ENCODE data around the gene EXT2. TPM values are rescaled to one million over a fixed set of nuclear protein-coding genes. Genes with fewer than 3 reads are reported as not detected.
A peak's percentile ranks its signal among the peaks of the same experiment; 100 is the strongest.

The EXT2 gene
- 10 to 100 TPM; 23.3 to 24.3 TPM for total RNA-seq

- peak; percentile 87 to 90 for DNase-seq (ENCODE audit: low spot score in 2 of 2)
- Mint-ChIP-seq H3K27ac (peak within 1 kb of the TSS; percentile 52 to 80), H3K9me3 (no peaks in the 10 kb centered on the region), H3K36me3 (peaks cover 0 to 5% of the 10 kb centered on the region in 2 donors)
- ATAC-seq: peak; percentile 93
Observed at GRCh38 chr11:44095506-44096359, at the start of gene EXT2. TSS of gene EXT2 (plus strand) at chr11:44095678. CDS start at chr11:44107713, 12,035 bp downstream.

- Mint-ChIP-seq H3K36me3 (no peaks in the 10 kb centered on the region), H3K27ac (no peak overlapping the region), H3K9me3 (peaks cover 4% of the 10 kb centered on the region in 2 donors)
- DNase-seq (ENCODE audit: low spot score in 2 of 2) (no peak), ATAC-seq (no peak)
Observed at GRCh38 chr11:44046182-44046581, 49.3 kb upstream of the EXT2 start.

- H3K27ac Mint-ChIP-seq: no peak overlapping the region
- no peaks in the 10 kb centered on the region for H3K9me3 Mint-ChIP-seq
- DNase-seq (ENCODE audit: low spot score in 2 of 2): no peak
- no peak for ATAC-seq
- no peaks in the 10 kb centered on the region for H3K36me3 Mint-ChIP-seq
Observed at GRCh38 chr11:44047298-44047697, 48.2 kb upstream of the EXT2 start.

GRCh38 chr11:44047931-44048431, 47.5 kb upstream of the EXT2 start, which contains the start of gene ACCSL:
TSS of gene ACCSL (plus strand) at chr11:44047981. CDS start at chr11:44048037, 56 bp downstream.
- DNase-seq (ENCODE audit: low spot score in 2 of 2) (no peak), ATAC-seq (no peak)
- H3K27ac Mint-ChIP-seq: no peak within 1 kb of the TSS
- no peaks in the 10 kb centered on the region for H3K36me3 Mint-ChIP-seq
- no peaks in the 10 kb centered on the region for H3K9me3 Mint-ChIP-seq

GRCh38 chr11:44049832-44050231, 45.6 kb upstream of the EXT2 start:
- Mint-ChIP-seq H3K36me3 (no peaks in the 10 kb centered on the region), H3K9me3 (no peaks in the 10 kb centered on the region), H3K27ac (no peak overlapping the region)
- DNase-seq (ENCODE audit: low spot score in 2 of 2) (no peak), ATAC-seq (no peak)

GRCh38 chr11:44051171-44051570, 44.3 kb upstream of the EXT2 start:
- DNase-seq (ENCODE audit: low spot score in 2 of 2): no peak
- Mint-ChIP-seq H3K36me3 (no peaks in the 10 kb centered on the region), H3K27ac (no peak overlapping the region), H3K9me3 (no peaks in the 10 kb centered on the region)
- no peak for ATAC-seq

GRCh38 chr11:44057340-44057739, 38.1 kb upstream of the EXT2 start:
- H3K36me3 Mint-ChIP-seq: no peaks in the 10 kb centered on the region
- ATAC-seq (no peak), DNase-seq (ENCODE audit: low spot score in 2 of 2) (no peak)
- H3K9me3 Mint-ChIP-seq: no peaks in the 10 kb centered on the region
- no peak overlapping the region for H3K27ac Mint-ChIP-seq

GRCh38 chr11:44058275-44058674, 37.2 kb upstream of the EXT2 start:
- DNase-seq (ENCODE audit: low spot score in 2 of 2) (no peak), ATAC-seq (no peak)
- Mint-ChIP-seq H3K9me3 (no peaks in the 10 kb centered on the region), H3K36me3 (no peaks in the 10 kb centered on the region), H3K27ac (no peak overlapping the region)

- H3K27ac Mint-ChIP-seq: peak overlapping the region; percentile 92 to 93
- DNase-seq (ENCODE audit: low spot score in 2 of 2) (no peak), ATAC-seq (no peak)
- H3K9me3 Mint-ChIP-seq: no peaks in the 10 kb centered on the region
- peaks cover 0 to 5% of the 10 kb centered on the region in 2 donors for H3K36me3 Mint-ChIP-seq
Observed at GRCh38 chr11:44065161-44065661, 30.3 kb upstream of the EXT2 start.

- DNase-seq (ENCODE audit: low spot score in 2 of 2): peak; percentile 87
- peak; percentile 95 to 96 for ATAC-seq
- Mint-ChIP-seq H3K27ac (peak within 1 kb of the TSS; percentile 92 to 93), H3K36me3 (peaks cover 0 to 5% of the 10 kb centered on the region in 2 donors), H3K9me3 (no peaks in the 10 kb centered on the region)
Observed at GRCh38 chr11:44065841-44066731, 29.4 kb upstream of the EXT2 start, which contains the start of gene ACCS. TSS of gene ACCS (plus strand) at chr11:44066270. CDS start at chr11:44067628, 1,358 bp downstream.

GRCh38 chr11:44066732-44067141, 28.7 kb upstream of the EXT2 start:
- ATAC-seq (no peak), DNase-seq (ENCODE audit: low spot score in 2 of 2) (no peak)
- peak overlapping the region; percentile 92 to 93 for H3K27ac Mint-ChIP-seq
- no peaks in the 10 kb centered on the region for H3K9me3 Mint-ChIP-seq
- H3K36me3 Mint-ChIP-seq: peaks cover 0 to 5% of the 10 kb centered on the region in 2 donors

GRCh38 chr11:44067266-44067665, 28.2 kb upstream of the EXT2 start:
- peaks cover 0 to 5% of the 10 kb centered on the region in 2 donors for H3K36me3 Mint-ChIP-seq
- no peaks in the 10 kb centered on the region for H3K9me3 Mint-ChIP-seq
- peak overlapping the region in 1 of 2 donors; percentile 93 for H3K27ac Mint-ChIP-seq
- no peak for ATAC-seq
- DNase-seq (ENCODE audit: low spot score in 2 of 2): no peak

GRCh38 chr11:44068180-44068579, 27.3 kb upstream of the EXT2 start:
- Mint-ChIP-seq H3K9me3 (no peaks in the 10 kb centered on the region), H3K27ac (peak overlapping the region in 1 of 2 donors; percentile 10), H3K36me3 (peaks cover 0 to 5% of the 10 kb centered on the region in 2 donors)
- no peak for DNase-seq (ENCODE audit: low spot score in 2 of 2)
- no peak for ATAC-seq

GRCh38 chr11:44071157-44071556, 24.3 kb upstream of the EXT2 start:
- Mint-ChIP-seq H3K27ac (no peak overlapping the region), H3K36me3 (peaks cover 0 to 13% of the 10 kb centered on the region in 2 donors), H3K9me3 (no peaks in the 10 kb centered on the region)
- DNase-seq (ENCODE audit: low spot score in 2 of 2): no peak
- no peak for ATAC-seq

- H3K9me3 Mint-ChIP-seq: no peaks in the 10 kb centered on the region
- DNase-seq (ENCODE audit: low spot score in 2 of 2) (no peak), ATAC-seq (no peak)
- peaks cover 0 to 7% of the 10 kb centered on the region in 2 donors for H3K36me3 Mint-ChIP-seq
- peak overlapping the region; percentile 33 to 53 for H3K27ac Mint-ChIP-seq
Observed at GRCh38 chr11:44072757-44073658, 22.5 kb upstream of the EXT2 start.

GRCh38 chr11:44078794-44079193, 16.7 kb upstream of the EXT2 start:
- H3K9me3 Mint-ChIP-seq: no peaks in the 10 kb centered on the region
- peak overlapping the region; percentile 2 to 5 for H3K27ac Mint-ChIP-seq
- DNase-seq (ENCODE audit: low spot score in 2 of 2): no peak
- ATAC-seq: no peak
- peaks cover 0 to 8% of the 10 kb centered on the region in 2 donors for H3K36me3 Mint-ChIP-seq

Measured in activated naive CD4-positive, alpha-beta T cell treated with anti-CD3 and anti-CD28 coated beads, Interleukin-2, amount 50 U/mL, for 72 hours (primary cell).